Liver (tissue), 9 donors: ENCODE measurements around the gene DLK1. TPM values are rescaled to one million over a fixed set of nuclear protein-coding genes. Genes with fewer than 3 reads are reported as not detected.

Source experiments
- DNase-seq: peaks from one replicate; pipeline ENCODE4 v3.0.0-alpha.2; 2017; ENCODE audit warnings: low spot score
- H3K27ac ChIP-seq, 2 donors: one replicate each; pipeline ENCODE4 v1.7.0; 2013; ENCODE audit warnings: inconsistent platforms in 2 of 2, low read length in 2 of 2, control low read depth in 1 of 2, low read depth in 1 of 2, mild to moderate bottlenecking in 1 of 2
- H3K27me3 ChIP-seq, 4 donors: one replicate each; pipeline versions ENCODE4 v1.6.1 to v1.7.0; 2013; ENCODE audit warnings: low read length in 3 of 4, inconsistent platforms in 1 of 4, mild to moderate bottlenecking in 1 of 4, moderate library complexity in 1 of 4; ENCODE audit not compliant: control insufficient read depth in 4 of 4, insufficient read depth in 4 of 4
- H3K36me3 ChIP-seq, 4 donors: one replicate each; pipeline versions ENCODE4 v1.6.1 to v1.7.0; 2013; ENCODE audit warnings: low read length in 3 of 4, mild to moderate bottlenecking in 3 of 4, low read depth in 1 of 4, moderate library complexity in 1 of 4; ENCODE audit not compliant: control insufficient read depth in 4 of 4, insufficient read depth in 3 of 4
- H3K4me1 ChIP-seq, 4 donors: one replicate each; pipeline versions ENCODE4 v1.6.1 to v1.7.0; 2013; ENCODE audit warnings: low read length in 3 of 4, mild to moderate bottlenecking in 3 of 4, moderate library complexity in 1 of 4; ENCODE audit not compliant: control insufficient read depth in 4 of 4, insufficient read depth in 4 of 4
- H3K4me3 ChIP-seq, 3 donors: one replicate each; pipeline versions ENCODE4 v1.6.1 to v1.7.0; 2013; ENCODE audit warnings: low read length in 3 of 3, control low read depth in 1 of 3, low read depth in 1 of 3, mild to moderate bottlenecking in 1 of 3
- H3K9ac ChIP-seq, 2 donors: one replicate each; pipeline ENCODE4 v1.7.0; 2013; ENCODE audit warnings: low read length in 2 of 2, mild to moderate bottlenecking in 2 of 2, moderate library complexity in 2 of 2, control low read depth in 1 of 2, low read depth in 1 of 2
- H3K9me3 ChIP-seq, 4 donors: one replicate each; pipeline versions ENCODE4 v1.6.1 to v1.7.0; 2013; ENCODE audit warnings: low read length in 3 of 4; ENCODE audit not compliant: control insufficient read depth in 4 of 4
- EGR1 ChIP-seq, 2 donors: IDR thresholded peaks; 2 replicates each; pipeline ENCODE4 v1.6.1; 2016 to 2018; ENCODE audit warnings: antibody characterized with exemption in 2 of 2, low read depth in 2 of 2
- FOXA1 ChIP-seq: IDR thresholded peaks from 2 replicates; pipeline ENCODE4 v1.6.1; 2016; ENCODE audit warnings: antibody characterized with exemption
- FOXA2 ChIP-seq: IDR thresholded peaks from 2 replicates; pipeline ENCODE4 v1.6.1; 2016; ENCODE audit warnings: antibody characterized with exemption
- GABPA ChIP-seq, 2 donors: IDR thresholded peaks in 1 of 2; conservative IDR thresholded peaks in 1 of 2; 2 replicates each; pipeline ENCODE4 v1.6.1; 2016; ENCODE audit warnings: antibody characterized with exemption in 2 of 2, mild to moderate bottlenecking in 1 of 2, moderate library complexity in 1 of 2
- HNF4A ChIP-seq, 2 donors: conservative IDR thresholded peaks; 2 replicates each; pipeline ENCODE4 v1.6.1; 2016; ENCODE audit warnings: antibody characterized with exemption in 2 of 2, mild to moderate bottlenecking in 2 of 2
- HNF4G ChIP-seq: IDR thresholded peaks from 2 replicates; pipeline ENCODE4 v1.6.1; 2016; ENCODE audit warnings: antibody characterized with exemption
- JUND ChIP-seq, 2 donors: IDR thresholded peaks; 2 replicates each; pipeline ENCODE4 v1.6.1; 2016; ENCODE audit warnings: antibody characterized with exemption in 2 of 2
- NR2F2 ChIP-seq: IDR thresholded peaks from 2 replicates; pipeline ENCODE4 v1.6.1; 2016; ENCODE audit warnings: antibody characterized with exemption
- RAD21 ChIP-seq, 2 donors: IDR thresholded peaks; 2 replicates each; pipeline ENCODE4 v1.6.1; 2016; ENCODE audit warnings: antibody characterized with exemption in 2 of 2, mild to moderate bottlenecking in 2 of 2
- RXRA ChIP-seq, 2 donors: IDR thresholded peaks; 2 replicates each; pipeline ENCODE4 v1.6.1; 2017 to 2018; ENCODE audit warnings: antibody characterized with exemption in 2 of 2, mild to moderate bottlenecking in 1 of 2
- SP1 ChIP-seq: IDR thresholded peaks from 2 replicates; pipeline ENCODE4 v1.6.1; 2018; ENCODE audit warnings: antibody characterized with exemption, mild to moderate bottlenecking
- YY1 ChIP-seq: IDR thresholded peaks from 2 replicates; pipeline ENCODE4 v1.6.1; 2016; ENCODE audit warnings: antibody characterized with exemption, mild to moderate bottlenecking
- WGBS: extraction: QIAGEN DNeasy Blood & Tissue Kit; methylation state at CpG from one replicate; pipeline ENCODE4 v1.1.7; 2013; 5-methylcytosine and 5-hydroxymethylcytosine counted together
- polyA plus RNA-seq, 2 donors: library from polyadenylated mRNA; stranded (reverse) in 1 of 2; unstranded in 1 of 2; fragments of 200-250 nt in 1 of 2; fragments of >200 nt in 1 of 2; fragmentation: Nextera tagmentation in 1 of 2; extraction: Ambion mirVana in 1 of 2; gene quantifications; one replicate each; pipeline versions ENCODE4 v1.2.1 to v1.2.3, GENCODE V29; 2013 to 2015
- total RNA-seq, 2 donors: library from RNA; depleted of rRNA; stranded (reverse); fragments of >200 nt; gene quantifications; one replicate each; pipeline ENCODE4 v1.2.3, GENCODE V29; 2014
- TF ChIP-seq, protein P1 (sequence below): fragments of 150-350 bp; IDR thresholded peaks from 2 replicates; pipeline ENCODE4 v1.5.1; 2017; ENCODE audit warnings: improper control_type of control experiment, low read depth, low read length; ENCODE audit not compliant: missing input control
- TF ChIP-seq, protein P2 (sequence below): IDR thresholded peaks from 2 replicates; pipeline ENCODE4 v1.6.1; 2016; ENCODE audit warnings: antibody characterized with exemption
- TF ChIP-seq, protein P3 (sequence below): IDR thresholded peaks from 2 replicates; pipeline ENCODE4 v1.6.1; 2016; ENCODE audit warnings: antibody characterized with exemption
- donor health status: healthy.
- donor health status: healthy.
- donor health status: healthy.
- donor health status: healthy.
- donor health status: healthy.

The DLK1 gene
- total and polyA plus RNA-seq, 4 donors: 0.42 to 331 (median 1.8) TPM; not detected in 1

DNA sequence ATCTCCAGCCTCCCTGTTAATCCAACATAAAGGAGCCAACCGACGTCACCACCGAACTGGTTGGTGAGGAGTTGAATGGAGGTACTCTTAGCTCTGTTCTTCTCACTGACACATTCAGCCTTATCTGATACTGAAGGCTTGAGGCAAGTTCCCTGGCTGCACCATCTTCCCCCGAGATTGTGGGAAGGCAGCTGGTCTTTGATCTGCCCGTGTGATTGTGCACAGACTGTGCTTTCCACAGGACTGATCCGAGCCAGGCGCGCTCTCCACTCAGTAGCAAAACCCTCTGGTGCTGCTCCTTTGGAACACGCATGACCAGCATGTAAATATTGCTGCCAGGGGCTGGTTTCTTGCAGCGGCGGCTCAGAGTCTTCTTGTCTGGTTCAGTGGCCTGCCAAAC is 30.1 kb upstream of the DLK1 start:
- Histone ChIP-seq H3K4me1 (peaks cover 0 to 15% (median 4%) of the 10 kb centered on the region in 4 donors), H3K4me3 (no peak overlapping the region), H3K9me3 (no peaks in the 10 kb centered on the region), H3K36me3 (no peaks in the 10 kb centered on the region), H3K9ac (no peak overlapping the region), H3K27ac (no peak overlapping the region), H3K27me3 (peaks cover 0 to 10% (median 0%) of the 10 kb centered on the region in 4 donors)
- TF ChIP-seq EGR1 (IDR thresholded peaks at IDR 0.05; ENCODE audit: low read depth in 2 of 2) (no peak), GABPA (IDR thresholded peaks at IDR 0.05 in 1 of 2, conservative IDR thresholded peaks at IDR 0.05 in 1 of 2) (no peak), FOXA2 (no peak), RXRA (IDR thresholded peaks at IDR 0.05) (no peak), SP1 (no peak), JUND (IDR thresholded peaks at IDR 0.05) (no peak), YY1 (no peak), HNF4A (conservative IDR thresholded peaks at IDR 0.05) (no peak), FOXA1 (no peak)
- TF ChIP-seq, protein P1, sequence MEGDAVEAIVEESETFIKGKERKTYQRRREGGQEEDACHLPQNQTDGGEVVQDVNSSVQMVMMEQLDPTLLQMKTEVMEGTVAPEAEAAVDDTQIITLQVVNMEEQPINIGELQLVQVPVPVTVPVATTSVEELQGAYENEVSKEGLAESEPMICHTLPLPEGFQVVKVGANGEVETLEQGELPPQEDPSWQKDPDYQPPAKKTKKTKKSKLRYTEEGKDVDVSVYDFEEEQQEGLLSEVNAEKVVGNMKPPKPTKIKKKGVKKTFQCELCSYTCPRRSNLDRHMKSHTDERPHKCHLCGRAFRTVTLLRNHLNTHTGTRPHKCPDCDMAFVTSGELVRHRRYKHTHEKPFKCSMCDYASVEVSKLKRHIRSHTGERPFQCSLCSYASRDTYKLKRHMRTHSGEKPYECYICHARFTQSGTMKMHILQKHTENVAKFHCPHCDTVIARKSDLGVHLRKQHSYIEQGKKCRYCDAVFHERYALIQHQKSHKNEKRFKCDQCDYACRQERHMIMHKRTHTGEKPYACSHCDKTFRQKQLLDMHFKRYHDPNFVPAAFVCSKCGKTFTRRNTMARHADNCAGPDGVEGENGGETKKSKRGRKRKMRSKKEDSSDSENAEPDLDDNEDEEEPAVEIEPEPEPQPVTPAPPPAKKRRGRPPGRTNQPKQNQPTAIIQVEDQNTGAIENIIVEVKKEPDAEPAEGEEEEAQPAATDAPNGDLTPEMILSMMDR: no peak
- TF ChIP-seq, protein P2, sequence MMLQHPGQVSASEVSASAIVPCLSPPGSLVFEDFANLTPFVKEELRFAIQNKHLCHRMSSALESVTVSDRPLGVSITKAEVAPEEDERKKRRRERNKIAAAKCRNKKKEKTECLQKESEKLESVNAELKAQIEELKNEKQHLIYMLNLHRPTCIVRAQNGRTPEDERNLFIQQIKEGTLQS: no peak
- 76% methylated on average over 11 of the region's 11 CpGs for WGBS
- DNase-seq: no peak

DNA sequence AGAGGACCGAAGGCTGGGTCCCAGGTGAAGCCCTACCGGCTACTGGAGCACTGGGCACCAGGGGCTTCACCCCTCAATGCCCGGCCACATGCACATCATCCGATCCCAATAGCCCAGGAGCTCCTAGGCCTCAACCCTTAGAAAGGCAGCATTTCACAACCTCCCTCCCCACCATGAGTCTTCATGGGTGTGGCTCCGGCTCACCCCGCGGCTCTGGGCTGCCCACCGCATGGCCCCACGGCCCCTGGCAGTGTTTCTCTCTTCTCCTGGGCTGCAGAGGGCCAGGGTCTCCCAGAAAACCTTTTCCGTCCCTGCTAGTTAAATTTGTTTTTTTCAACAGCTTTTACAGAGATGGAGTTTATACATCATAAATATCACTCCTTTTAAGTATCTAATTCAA is 28.6 kb upstream of the DLK1 start:
- peaks cover 0 to 6% (median 0%) of the 10 kb centered on the region in 4 donors for H3K27me3 ChIP-seq
- no peak overlapping the region for H3K9ac ChIP-seq
- H3K4me3 ChIP-seq: no peak overlapping the region
- no peak overlapping the region for H3K27ac ChIP-seq
- no peaks in the 10 kb centered on the region for H3K9me3 ChIP-seq
- no peaks in the 10 kb centered on the region for H3K36me3 ChIP-seq
- 89% methylated on average over 10 of the region's 10 CpGs for WGBS
- TF ChIP-seq, protein P3, sequence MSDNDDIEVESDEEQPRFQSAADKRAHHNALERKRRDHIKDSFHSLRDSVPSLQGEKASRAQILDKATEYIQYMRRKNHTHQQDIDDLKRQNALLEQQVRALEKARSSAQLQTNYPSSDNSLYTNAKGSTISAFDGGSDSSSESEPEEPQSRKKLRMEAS: no peak
- no peak for TF ChIP-seq HNF4A (conservative IDR thresholded peaks at IDR 0.05)
- no peak for TF ChIP-seq NR2F2
- TF ChIP-seq, protein P1: no peak
- no peak for TF ChIP-seq HNF4G
- no peak for TF ChIP-seq SP1
- no peak for TF ChIP-seq YY1
- TF ChIP-seq RAD21 (IDR thresholded peaks at IDR 0.05): no peak
- no peak for DNase-seq
- H3K4me1 ChIP-seq: peaks cover 0 to 7% (median 2%) of the 10 kb centered on the region in 4 donors
